CD4-positive, alpha-beta T cell (primary cell): ENCODE data around the gene SFXN5. TPM values are rescaled to one million over a fixed set of nuclear protein-coding genes. Genes with fewer than 3 reads are reported as not detected.

Source experiments
- ATAC-seq: fragments of 200-7000 bp; cut with Tn5 transposase; one replicate; pipeline ENCODE4 v1.10.0; 2022; ENCODE audit warnings: mild to moderate bottlenecking; ENCODE audit not compliant: poor library complexity
- CTCF ChIA-PET: fragments of 350-600 bp; sonication (Branson Sonifier 250); formaldehyde crosslinking; loops from one replicate; lab custom pipeline; 2021; ENCODE audit warnings: antibody characterized with exemption, inconsistent platforms; lab: Charles Lee
- POLR2A ChIA-PET: fragments of 350-600 bp; sonication (Branson Sonifier 250); formaldehyde crosslinking; loops from one replicate; lab custom pipeline; 2021; ENCODE audit warnings: antibody characterized with exemption, inconsistent platforms; lab: Charles Lee
- DNase-seq, 14 experiments: peaks; one replicate each; pipeline ENCODE4 v3.0.0-alpha.2; 2013 to 2020; ENCODE audit warnings: mixed read lengths in 2 of 14
- H3K27ac ChIP-seq, 2 donors: one replicate each; pipeline versions ENCODE4 v1.5.1 to v1.7.0; 2013; ENCODE audit warnings: low read length in 2 of 2, low read depth in 1 of 2, mild to moderate bottlenecking in 1 of 2
- H3K27me3 ChIP-seq, 2 experiments: 1 replicate in 1 of 2; 2 replicates in 1 of 2; pipeline versions ENCODE4 v1.6.1 to v1.7.0; 2013; ENCODE audit warnings: low read length in 2 of 2, control low read depth in 1 of 2, mild to moderate bottlenecking in 1 of 2, moderate library complexity in 1 of 2; ENCODE audit not compliant: insufficient read depth in 2 of 2, control insufficient read depth in 1 of 2
- H3K36me3 ChIP-seq: one replicate; pipeline ENCODE4 v1.6.1; 2013; ENCODE audit warnings: low read length, control low read depth; ENCODE audit not compliant: insufficient read depth
- H3K4me1 ChIP-seq: one replicate; pipeline ENCODE4 v1.6.1; 2013; ENCODE audit warnings: low read length, control low read depth; ENCODE audit not compliant: insufficient read depth
- H3K4me3 ChIP-seq: one replicate; pipeline ENCODE4 v1.5.1; 2013; ENCODE audit warnings: mild to moderate bottlenecking, low read length, moderate library complexity
- H3K9me3 ChIP-seq, 2 experiments: 1 replicate in 1 of 2; 2 replicates in 1 of 2; pipeline versions ENCODE4 v1.6.1 to v1.7.0; 2013; ENCODE audit warnings: low read length in 2 of 2, mild to moderate bottlenecking in 2 of 2, control low read depth in 1 of 2, moderate library complexity in 1 of 2; ENCODE audit not compliant: control insufficient read depth in 1 of 2, insufficient read depth in 1 of 2
- H3K27ac Mint-ChIP-seq: one replicate; pipeline ENCODE4 v1.8.0; 2020; ENCODE audit warnings: mixed read lengths
- H3K27me3 Mint-ChIP-seq: one replicate; pipeline ENCODE4 v1.8.0; 2021; ENCODE audit warnings: mixed read lengths
- H3K36me3 Mint-ChIP-seq: one replicate; pipeline ENCODE4 v1.8.0; 2021; ENCODE audit warnings: low read depth, mixed read lengths
- H3K4me1 Mint-ChIP-seq: one replicate; pipeline ENCODE4 v1.8.0; 2021; ENCODE audit warnings: low read depth, mixed read lengths
- H3K4me3 Mint-ChIP-seq: one replicate; pipeline ENCODE4 v1.8.0; 2020; ENCODE audit warnings: mild to moderate bottlenecking, mixed read lengths
- H3K9me3 Mint-ChIP-seq: one replicate; pipeline ENCODE4 v1.8.0; 2020; ENCODE audit warnings: mixed read lengths
- CTCF ChIP-seq: fragments of 200-600 bp; IDR thresholded peaks from one replicate; pipeline ENCODE4 v1.8.0; 2022; ENCODE audit warnings: antibody characterized with exemption, mild to moderate bottlenecking
- intact Hi-C, 2 experiments: fragments of 100-400 bp; cut with DNase I in 1 of 2; cut with micrococcal nuclease in 1 of 2; formaldehyde crosslinking; loops; one replicate each; pipeline versions ENCODE4 v1.15.1 to v1.9.0; 2023 to 2025; cut with DNase I, micrococcal nuclease
- total RNA-seq, 174 experiments: library from RNA in 2 of 174; stranded (reverse) in 2 of 174; gene quantifications; one replicate each; pipeline ENCODE4 v1.2.3 and lab custom pipeline; 2021 to 2026

The SFXN5 gene
- total RNA-seq, 2 experiments from 2014 or later, result 5.1 to 5.4 TPM

DNA sequence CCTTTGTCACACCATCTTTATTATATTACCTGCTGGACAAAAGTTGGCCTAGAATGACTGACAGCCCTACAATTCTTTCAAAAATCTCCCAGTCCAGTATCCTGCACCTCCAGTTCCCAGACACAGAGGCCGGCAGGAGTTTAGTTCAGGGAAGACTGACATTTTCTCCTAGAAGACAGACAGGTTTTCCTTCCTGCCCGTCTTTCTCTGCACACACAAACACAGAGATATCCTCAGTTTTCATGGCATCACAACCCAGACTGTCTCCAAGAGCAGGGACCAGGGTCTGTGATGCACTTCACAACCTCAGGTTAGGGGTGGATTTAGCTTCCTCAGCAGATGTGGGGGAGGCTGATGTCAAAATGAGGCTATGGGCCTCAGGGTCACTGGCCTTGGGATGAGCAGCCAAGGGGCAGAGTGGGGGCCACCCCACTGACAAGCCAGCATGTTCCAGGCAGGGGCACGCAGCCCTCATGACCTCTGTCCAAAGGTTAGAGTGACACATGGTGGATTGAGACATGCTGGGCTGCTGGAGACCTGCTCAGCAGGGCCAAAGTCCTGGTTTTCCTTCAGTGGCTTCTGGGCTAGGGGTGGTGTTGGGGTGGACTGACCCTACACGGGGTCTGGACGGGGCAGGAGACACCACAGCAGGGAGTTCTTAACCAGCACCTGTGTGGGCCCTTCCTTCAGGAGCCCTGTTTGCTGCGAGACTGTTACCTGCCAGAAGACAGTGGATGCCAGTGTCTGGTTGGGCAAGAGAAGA lies 70.5 kb downstream of the SFXN5 start:
- H3K4me3 Mint-ChIP-seq, result no peak overlapping the region
- no peak for TF ChIP-seq CTCF
- CTCF ChIA-PET, result no interaction called here

GRCh38 chr2:72999729-73000725 lies 71.5 kb downstream of the SFXN5 start:
- no peaks in the 10 kb centered on the region for H3K4me1 Mint-ChIP-seq

More for the DNA sequence above, 70.5 kb downstream of the SFXN5 start:
- H3K4me3 ChIP-seq, result no peak overlapping the region
- DNase-seq, result no peak
- POLR2A ChIA-PET, result no interaction called here
- H3K27ac ChIP-seq, result no peak overlapping the region
- intact Hi-C loops, result no loop called here
- Mint-ChIP-seq H3K27ac (no peak overlapping the region), H3K27me3 (no peaks in the 10 kb centered on the region), H3K9me3 (no peaks in the 10 kb centered on the region), H3K36me3 (no peaks in the 10 kb centered on the region), H3K4me1 (no peaks in the 10 kb centered on the region)
- no peaks in the 10 kb centered on the region for H3K27me3 ChIP-seq
- H3K9me3 ChIP-seq, result no peaks in the 10 kb centered on the region
- no peaks in the 10 kb centered on the region for H3K4me1 ChIP-seq
- ATAC-seq, result no peak
- no peaks in the 10 kb centered on the region for H3K36me3 ChIP-seq

GRCh38 chr2:72998724-72999123 lies 72.8 kb downstream of the SFXN5 start:
- POLR2A ChIA-PET, result no interaction called here
- no peak for DNase-seq
- H3K27me3 ChIP-seq, result no peaks in the 10 kb centered on the region
- Mint-ChIP-seq H3K9me3 (no peaks in the 10 kb centered on the region), H3K4me3 (no peak overlapping the region), H3K4me1 (no peaks in the 10 kb centered on the region), H3K36me3 (no peaks in the 10 kb centered on the region), H3K27ac (no peak overlapping the region), H3K27me3 (no peaks in the 10 kb centered on the region)
- no peak for TF ChIP-seq CTCF
- ATAC-seq, result no peak
- intact Hi-C loops, result no loop called here
- H3K9me3 ChIP-seq, result no peaks in the 10 kb centered on the region
- H3K36me3 ChIP-seq, result no peaks in the 10 kb centered on the region
- H3K4me3 ChIP-seq, result no peak overlapping the region
- no peak overlapping the region for H3K27ac ChIP-seq
- no peaks in the 10 kb centered on the region for H3K4me1 ChIP-seq
- CTCF ChIA-PET, result no interaction called here

More at GRCh38 chr2:72999729-73000725, 71.5 kb downstream of the SFXN5 start:
- H3K4me3 Mint-ChIP-seq, result no peak overlapping the region
- Histone ChIP-seq H3K4me3 (no peak overlapping the region), H3K36me3 (no peaks in the 10 kb centered on the region), H3K9me3 (no peaks in the 10 kb centered on the region), H3K27me3 (no peaks in the 10 kb centered on the region), H3K4me1 (no peaks in the 10 kb centered on the region), H3K27ac (no peak overlapping the region)
- CTCF ChIA-PET, result no interaction called here
- H3K9me3 Mint-ChIP-seq, result no peaks in the 10 kb centered on the region
- ATAC-seq, result no peak
- POLR2A ChIA-PET, result no interaction called here
- intact Hi-C loops, result no loop called here
- TF ChIP-seq CTCF, result no peak
- no peaks in the 10 kb centered on the region for H3K36me3 Mint-ChIP-seq
- DNase-seq, result no peak
- no peak overlapping the region for H3K27ac Mint-ChIP-seq
- H3K27me3 Mint-ChIP-seq, result no peaks in the 10 kb centered on the region
